ENCODE data around the gene ENG.

GRCh38 chr9:127767410-127767809 lies 87.0 kb downstream of the ENG start:
- TF ChIP-seq GATA2 (IDR thresholded peaks at IDR 0.05; ENCODE audit: low read depth, low read length) (no peak), GATA3 (IDR thresholded peaks at IDR 0.05; ENCODE audit: low read depth, low read length) (no peak)
